Mesenchymal stem cell (in vitro differentiated cells and primary cell): ENCODE measurements around the gene CTAGE9.
A peak's percentile ranks its signal among the peaks of the same experiment; 100 is the strongest.

Experiments
- DNase-seq: peaks from one replicate; pipeline ENCODE4 v3.0.0-alpha.2; 2013
- H2AFZ ChIP-seq: one replicate; pipeline ENCODE4 v1.6.1; 2013; ENCODE audit warnings: low read depth, mild to moderate bottlenecking, control low read depth, inconsistent platforms, low read length, moderate library complexity
- H2AK5ac ChIP-seq: 2 replicates; pipeline ENCODE4 v1.6.1; 2013; ENCODE audit warnings: low read length, moderate library complexity, mild to moderate bottlenecking, inconsistent platforms; ENCODE audit not compliant: severe bottlenecking
- H2BK120ac ChIP-seq: one replicate; pipeline ENCODE4 v1.6.1; 2013; ENCODE audit warnings: low read depth, mild to moderate bottlenecking, inconsistent platforms, low read length, moderate library complexity
- H2BK12ac ChIP-seq, 2 experiments: one replicate each; pipeline ENCODE4 v1.6.1; 2013; ENCODE audit warnings: inconsistent platforms in 2 of 2, low read length in 2 of 2, mild to moderate bottlenecking in 2 of 2, moderate library complexity in 2 of 2, control low read depth in 1 of 2
- H2BK15ac ChIP-seq: one replicate; pipeline ENCODE4 v1.6.1; 2013; ENCODE audit warnings: mild to moderate bottlenecking, low read depth, inconsistent platforms; ENCODE audit not compliant: poor library complexity, severe bottlenecking
- H2BK5ac ChIP-seq: 2 replicates; pipeline ENCODE4 v1.6.1; 2013; ENCODE audit warnings: low read depth, mild to moderate bottlenecking, low read length, control low read depth, inconsistent platforms; ENCODE audit not compliant: poor library complexity, severe bottlenecking
- H3K14ac ChIP-seq, 2 experiments: one replicate each; pipeline ENCODE4 v1.6.1; 2013; ENCODE audit warnings: inconsistent platforms in 2 of 2, low read length in 2 of 2, control low read depth in 1 of 2, mild to moderate bottlenecking in 1 of 2, moderate library complexity in 1 of 2
- H3K18ac ChIP-seq, 2 experiments: one replicate each; pipeline ENCODE4 v1.6.1; 2013; ENCODE audit warnings: inconsistent platforms in 2 of 2, low read length in 2 of 2, control low read depth in 1 of 2, low read depth in 1 of 2, mild to moderate bottlenecking in 1 of 2
- H3K23ac ChIP-seq, 2 experiments: one replicate each; pipeline ENCODE4 v1.6.1; 2013; ENCODE audit warnings: inconsistent platforms in 2 of 2, low read length in 2 of 2, mild to moderate bottlenecking in 2 of 2, moderate library complexity in 2 of 2, control low read depth in 1 of 2
- H3K27ac ChIP-seq: 2 replicates; pipeline ENCODE4 v1.5.1; 2013; ENCODE audit warnings: mild to moderate bottlenecking, moderate library complexity, low read length, control low read depth, inconsistent platforms; ENCODE audit not compliant: poor library complexity, severe bottlenecking
- H3K27me3 ChIP-seq, 2 experiments: 2 replicates each; pipeline versions ENCODE4 v1.6.1 to v1.7.0; 2013; ENCODE audit warnings: low read length in 2 of 2, mild to moderate bottlenecking in 2 of 2, moderate library complexity in 2 of 2, control low read depth in 1 of 2, inconsistent platforms in 1 of 2; ENCODE audit not compliant: control insufficient read depth in 1 of 2, insufficient read depth in 1 of 2
- H3K36me3 ChIP-seq, 2 experiments: 2 replicates each; pipeline versions ENCODE4 v1.6.1 to v1.7.0; 2013; ENCODE audit warnings: low read length in 2 of 2, control low read depth in 1 of 2, inconsistent platforms in 1 of 2, low read depth in 1 of 2, mild to moderate bottlenecking in 1 of 2; ENCODE audit not compliant: insufficient read depth in 2 of 2, control insufficient read depth in 1 of 2
- H3K4ac ChIP-seq, 2 experiments: one replicate each; pipeline ENCODE4 v1.6.1; 2013; ENCODE audit warnings: inconsistent platforms in 2 of 2, low read length in 2 of 2, mild to moderate bottlenecking in 2 of 2, moderate library complexity in 2 of 2, control low read depth in 1 of 2, low read depth in 1 of 2
- H3K4me1 ChIP-seq: 2 replicates; pipeline ENCODE4 v1.6.1; 2013; ENCODE audit warnings: low read depth, low read length, control low read depth; ENCODE audit not compliant: control insufficient read depth, insufficient read depth
- H3K4me2 ChIP-seq: 2 replicates; pipeline ENCODE4 v1.6.1; 2013; ENCODE audit warnings: low read length, mild to moderate bottlenecking, inconsistent platforms; ENCODE audit not compliant: poor library complexity, severe bottlenecking
- H3K4me3 ChIP-seq, 2 experiments: 2 replicates each; pipeline versions ENCODE4 v1.5.1 to v1.7.0; 2013; ENCODE audit warnings: low read length in 2 of 2, mild to moderate bottlenecking in 2 of 2, control low read depth in 1 of 2, low read depth in 1 of 2; ENCODE audit not compliant: insufficient read depth in 1 of 2
- H3K79me1 ChIP-seq: replicated peaks from 2 replicates; pipeline ENCODE4 v1.6.1; 2013; ENCODE audit warnings: mild to moderate bottlenecking, control low read depth, low read length, inconsistent platforms; ENCODE audit not compliant: poor library complexity, severe bottlenecking
- H3K9ac ChIP-seq: 2 replicates; pipeline ENCODE4 v1.7.0; 2013; ENCODE audit warnings: mild to moderate bottlenecking, low read length, moderate library complexity
- H3K9me3 ChIP-seq: 2 replicates; pipeline ENCODE4 v1.7.0; 2013; ENCODE audit warnings: mild to moderate bottlenecking, low read length; ENCODE audit not compliant: control insufficient read depth
- H4K8ac ChIP-seq: one replicate; pipeline ENCODE4 v1.6.1; 2013; ENCODE audit warnings: inconsistent platforms, mild to moderate bottlenecking, low read length, moderate library complexity
- H4K91ac ChIP-seq: one replicate; pipeline ENCODE4 v1.6.1; 2013; ENCODE audit warnings: mild to moderate bottlenecking, low read length, inconsistent platforms
- WGBS: methylation state at CpG from one replicate; pipeline ENCODE4 v1.1.7; 2013; ENCODE audit warnings: mixed read lengths; 5-methylcytosine and 5-hydroxymethylcytosine counted together

CTAGE9 gene

GRCh38 chr6:131728296-131728939 lies 17.6 kb upstream of the CTAGE9 start:
- Histone ChIP-seq H3K14ac (no peak overlapping the region), H2AK5ac (no peak overlapping the region), H3K79me1 (no peaks in the 10 kb centered on the region), H3K27ac (no peak overlapping the region), H3K18ac (no peak overlapping the region), H2BK5ac (no peak overlapping the region), H3K4me3 (no peak overlapping the region), H2BK12ac (no peak overlapping the region), H2BK120ac (no peak overlapping the region), H3K4me2 (no peak overlapping the region), H3K23ac (no peak overlapping the region), H4K8ac (no peak overlapping the region), H3K9ac (no peak overlapping the region), H2AFZ (no peak overlapping the region), H3K4ac (no peak overlapping the region), H3K27me3 (no peaks in the 10 kb centered on the region), H3K4me1 (no peaks in the 10 kb centered on the region), H3K9me3 (no peaks in the 10 kb centered on the region), H3K36me3 (no peaks in the 10 kb centered on the region), H4K91ac (no peak overlapping the region), H2BK15ac (no peak overlapping the region)
- WGBS = 72% methylated on average over 1 of the region's 3 CpGs
- DNase-seq = peak; percentile 5

DNA sequence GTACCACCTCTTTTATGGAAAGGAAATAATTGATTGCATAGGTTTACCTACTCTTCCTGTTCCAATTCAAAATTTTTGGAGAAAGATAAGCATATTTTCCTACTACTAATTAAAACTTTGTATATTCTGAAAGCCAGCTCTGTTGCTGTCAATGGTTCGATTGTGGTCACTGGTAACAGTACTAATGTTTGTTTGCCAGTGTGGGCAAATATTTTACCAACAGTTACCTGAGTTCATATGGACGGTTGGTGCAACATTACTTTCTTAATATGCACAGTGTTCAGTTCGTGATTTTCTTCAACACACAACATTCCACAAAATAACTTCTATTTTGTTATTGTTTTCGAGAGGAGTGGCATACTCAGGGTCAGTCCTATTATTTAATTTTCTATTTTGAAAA lies 17.1 kb upstream of the CTAGE9 start:
- Histone ChIP-seq H2BK5ac (no peak overlapping the region), H3K4ac (no peak overlapping the region), H3K27ac (no peak overlapping the region), H3K4me2 (no peak overlapping the region), H4K91ac (no peak overlapping the region), H3K23ac (no peak overlapping the region), H3K79me1 (no peaks in the 10 kb centered on the region), H3K9ac (no peak overlapping the region), H2AFZ (no peak overlapping the region), H2BK15ac (no peak overlapping the region), H3K4me1 (no peaks in the 10 kb centered on the region), H4K8ac (no peak overlapping the region), H3K18ac (no peak overlapping the region), H3K27me3 (no peaks in the 10 kb centered on the region), H3K9me3 (no peaks in the 10 kb centered on the region), H2BK120ac (no peak overlapping the region), H2AK5ac (no peak overlapping the region), H3K14ac (no peak overlapping the region), H3K4me3 (no peak overlapping the region), H2BK12ac (no peak overlapping the region), H3K36me3 (no peaks in the 10 kb centered on the region)
- DNase-seq = no peak
- WGBS = 94% methylated on average over 4 of the region's 4 CpGs

DNA sequence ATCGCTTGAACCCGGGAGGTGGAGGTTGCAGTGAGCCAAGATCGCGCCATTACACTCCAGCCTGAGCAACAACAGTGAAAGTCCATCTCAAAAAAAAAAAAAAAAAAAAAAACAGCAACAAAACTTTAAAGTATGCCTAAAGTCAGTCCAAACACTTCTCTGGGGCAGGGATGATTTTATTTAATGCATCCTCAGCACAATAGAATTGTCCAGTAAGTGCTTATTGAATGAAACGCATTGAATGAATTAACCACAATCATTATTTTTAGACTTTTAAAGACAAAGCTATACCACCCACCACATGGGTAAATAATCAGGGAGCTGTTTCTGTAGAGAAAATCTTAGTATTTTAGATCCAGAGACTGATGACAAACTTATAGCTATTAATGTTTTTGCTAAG lies 16.6 kb upstream of the CTAGE9 start:
- no peak overlapping the region for H3K18ac ChIP-seq
- H3K23ac ChIP-seq = no peak overlapping the region
- no peak overlapping the region for H3K27ac ChIP-seq
- H2AK5ac ChIP-seq = no peak overlapping the region
- no peak overlapping the region for H2BK12ac ChIP-seq
- H3K27me3 ChIP-seq = no peaks in the 10 kb centered on the region
- H2BK15ac ChIP-seq = no peak overlapping the region
- H3K4me2 ChIP-seq = no peak overlapping the region
- 100% methylated on average over 2 of the region's 5 CpGs for WGBS
- no peak overlapping the region for H3K9ac ChIP-seq
- no peak overlapping the region for H2BK120ac ChIP-seq
- no peak overlapping the region for H4K91ac ChIP-seq
- H3K9me3 ChIP-seq = no peaks in the 10 kb centered on the region
- H3K4me3 ChIP-seq = no peak overlapping the region
- no peak overlapping the region for H3K14ac ChIP-seq
- no peaks in the 10 kb centered on the region for H3K36me3 ChIP-seq
- DNase-seq = no peak
- no peak overlapping the region for H2BK5ac ChIP-seq
- H3K79me1 ChIP-seq = no peaks in the 10 kb centered on the region
- H4K8ac ChIP-seq = no peak overlapping the region
- no peak overlapping the region for H3K4ac ChIP-seq
- no peak overlapping the region for H2AFZ ChIP-seq
- no peaks in the 10 kb centered on the region for H3K4me1 ChIP-seq

- no peak overlapping the region for H2BK120ac ChIP-seq
- H3K36me3 ChIP-seq = no peaks in the 10 kb centered on the region
- no peak for DNase-seq
- H3K9ac ChIP-seq = no peak overlapping the region
- H3K9me3 ChIP-seq = no peaks in the 10 kb centered on the region
- H4K8ac ChIP-seq = no peak overlapping the region
- H2AK5ac ChIP-seq = no peak overlapping the region
- no peaks in the 10 kb centered on the region for H3K4me1 ChIP-seq
- no peak overlapping the region for H2AFZ ChIP-seq
- no peak overlapping the region for H2BK15ac ChIP-seq
- no peaks in the 10 kb centered on the region for H3K27me3 ChIP-seq
- H3K27ac ChIP-seq = no peak overlapping the region
- no peak overlapping the region for H3K18ac ChIP-seq
- no peak overlapping the region for H3K4ac ChIP-seq
- no peak overlapping the region for H3K4me2 ChIP-seq
- no peaks in the 10 kb centered on the region for H3K79me1 ChIP-seq
- H2BK5ac ChIP-seq = no peak overlapping the region
- H3K23ac ChIP-seq = no peak overlapping the region
- H3K14ac ChIP-seq = no peak overlapping the region
- WGBS = 14% methylated on average over 1 of the region's 2 CpGs
- H2BK12ac ChIP-seq = no peak overlapping the region
- H3K4me3 ChIP-seq = no peak overlapping the region
- no peak overlapping the region for H4K91ac ChIP-seq
Measured at GRCh38 chr6:131724114-131724513, 13.3 kb upstream of the CTAGE9 start.
